ENCODE data around the gene SLC27A5. TPM values are rescaled to one million over a fixed set of nuclear protein-coding genes. Genes with fewer than 3 reads are reported as not detected.

SLC27A5 gene
- total and polyA plus RNA-seq, 2 of the 13 experiments (the other 11 are each of a cell fraction or from before 2014, with no cell fraction given): 30.3 to 40.2 TPM

- TF ChIP-seq PBX2 (CRISPR knock-in tag; IDR thresholded peaks at IDR 0.05): no peak
- peak; percentile 34; the same call in 1 of the 2 replicates for TF ChIP-seq ZBTB38 (CRISPR knock-in tag; IDR thresholded peaks at IDR 0.05)
- no peak for TF ChIP-seq ZNF264 (CRISPR knock-in tag; IDR thresholded peaks at IDR 0.05)
- 0 out of 2 replicates have a peak, but pooled peaks have one; percentile 65 for TF ChIP-seq ZNF567 (CRISPR knock-in tag; IDR thresholded peaks at IDR 0.05; ENCODE audit: borderline replicate concordance)
- peak; percentile 94 for TF ChIP-seq ZFY (CRISPR knock-in tag; IDR thresholded peaks at IDR 0.05)
- no peak for TF ChIP-seq ZNF44 (CRISPR knock-in tag; IDR thresholded peaks at IDR 0.05)
- no peak; a peak in 1 of 4 replicates for TF ChIP-seq EP300 (IDR thresholded peaks at IDR 0.05; ENCODE audit: low read depth in 2 of 2, low read length in 2 of 2)
- 0 out of 2 replicates have a peak, but pooled peaks have one; percentile 33 for TF ChIP-seq EP300 (CRISPR knock-in tag; IDR thresholded peaks at IDR 0.05; ENCODE audit: borderline replicate concordance)
- TF ChIP-seq NCOR1 (IDR thresholded peaks at IDR 0.05; ENCODE audit: borderline replicate concordance, low read length): peak; percentile 32; the same call in 1 of the 2 replicates
- TF ChIP-seq ZNF230 (CRISPR knock-in tag; IDR thresholded peaks at IDR 0.05): no peak
- no peak for TF ChIP-seq ZNF737 (CRISPR knock-in tag; IDR thresholded peaks at IDR 0.05; ENCODE audit: borderline replicate concordance)
- TF ChIP-seq ZBTB46 (CRISPR knock-in tag; IDR thresholded peaks at IDR 0.05; ENCODE audit: borderline replicate concordance): no peak
- TF ChIP-seq NAIF1 (CRISPR knock-in tag; IDR thresholded peaks at IDR 0.05; ENCODE audit: borderline replicate concordance): no peak
- TF ChIP-seq ZNF142 (CRISPR knock-in tag; IDR thresholded peaks at IDR 0.05): peak; percentile 34
- TF ChIP-seq GLI4 (CRISPR knock-in tag; IDR thresholded peaks at IDR 0.05; ENCODE audit: borderline replicate concordance): no peak
- TF ChIP-seq ZNF513 (CRISPR knock-in tag; conservative IDR thresholded peaks at IDR 0.05): peak; percentile 87; the same call in 1 of the 2 replicates
- TF ChIP-seq IRF2 (CRISPR knock-in tag; IDR thresholded peaks at IDR 0.05): no peak; the same call in 1 of the 2 replicates
- TF ChIP-seq ZNF790 (CRISPR knock-in tag; IDR thresholded peaks at IDR 0.05; ENCODE audit: borderline replicate concordance): peak; percentile 89; the same call in 1 of the 2 replicates
Observed at GRCh38 chr19:58543826-58544590, 32.2 kb upstream of the SLC27A5 start, which contains the start of gene TRIM28 (continued).

All from HepG2 (cell line).